22Rv1 (cell line): ENCODE results near the gene APPL2.

Experiments
- ZFX ChIP-seq: fragments of 450-650 bp; IDR thresholded peaks from 2 replicates; pipeline ENCODE4 v1.6.1; 2017; ENCODE audit warnings: antibody characterized with exemption, borderline replicate concordance
- TF ChIP-seq, protein P1 (sequence below): fragments of 450-650 bp; IDR thresholded peaks from 2 replicates; pipeline ENCODE4 v1.5.1; 2017; ENCODE audit warnings: mild to moderate bottlenecking

DNA sequence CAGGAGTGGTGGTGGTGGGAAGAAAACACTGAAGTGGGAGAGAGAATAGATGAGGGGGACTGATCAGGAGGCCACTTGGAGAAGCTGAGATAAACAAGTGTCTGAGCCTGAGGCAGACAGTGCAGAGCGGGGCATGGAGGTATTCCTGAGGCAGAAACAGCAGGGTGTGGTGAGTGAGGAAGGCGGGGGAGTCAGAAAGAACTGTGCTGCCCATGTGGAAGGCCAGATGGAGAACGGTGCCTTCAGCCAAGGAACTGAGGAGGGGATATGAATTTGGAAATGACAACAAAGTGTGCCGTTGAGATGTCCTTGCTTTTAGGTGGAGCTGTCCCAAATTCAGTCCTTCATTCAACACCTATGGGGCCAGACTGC, 13.7 kb downstream of the APPL2 start:
- TF ChIP-seq, protein P1, sequence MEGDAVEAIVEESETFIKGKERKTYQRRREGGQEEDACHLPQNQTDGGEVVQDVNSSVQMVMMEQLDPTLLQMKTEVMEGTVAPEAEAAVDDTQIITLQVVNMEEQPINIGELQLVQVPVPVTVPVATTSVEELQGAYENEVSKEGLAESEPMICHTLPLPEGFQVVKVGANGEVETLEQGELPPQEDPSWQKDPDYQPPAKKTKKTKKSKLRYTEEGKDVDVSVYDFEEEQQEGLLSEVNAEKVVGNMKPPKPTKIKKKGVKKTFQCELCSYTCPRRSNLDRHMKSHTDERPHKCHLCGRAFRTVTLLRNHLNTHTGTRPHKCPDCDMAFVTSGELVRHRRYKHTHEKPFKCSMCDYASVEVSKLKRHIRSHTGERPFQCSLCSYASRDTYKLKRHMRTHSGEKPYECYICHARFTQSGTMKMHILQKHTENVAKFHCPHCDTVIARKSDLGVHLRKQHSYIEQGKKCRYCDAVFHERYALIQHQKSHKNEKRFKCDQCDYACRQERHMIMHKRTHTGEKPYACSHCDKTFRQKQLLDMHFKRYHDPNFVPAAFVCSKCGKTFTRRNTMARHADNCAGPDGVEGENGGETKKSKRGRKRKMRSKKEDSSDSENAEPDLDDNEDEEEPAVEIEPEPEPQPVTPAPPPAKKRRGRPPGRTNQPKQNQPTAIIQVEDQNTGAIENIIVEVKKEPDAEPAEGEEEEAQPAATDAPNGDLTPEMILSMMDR: no peak
- TF ChIP-seq ZFX: no peak
